NCI-H2196 treated with DMSO at 0.1 percent for 48 hours (cell line): ENCODE measurements around the gene RRP1B.

Experiments used
- DNase-seq: peaks from one replicate; lab custom pipeline; 2025; ENCODE audit not compliant: unreplicated experiment; lab: John Stamatoyannopoulos, UW

The RRP1B gene

DNA sequence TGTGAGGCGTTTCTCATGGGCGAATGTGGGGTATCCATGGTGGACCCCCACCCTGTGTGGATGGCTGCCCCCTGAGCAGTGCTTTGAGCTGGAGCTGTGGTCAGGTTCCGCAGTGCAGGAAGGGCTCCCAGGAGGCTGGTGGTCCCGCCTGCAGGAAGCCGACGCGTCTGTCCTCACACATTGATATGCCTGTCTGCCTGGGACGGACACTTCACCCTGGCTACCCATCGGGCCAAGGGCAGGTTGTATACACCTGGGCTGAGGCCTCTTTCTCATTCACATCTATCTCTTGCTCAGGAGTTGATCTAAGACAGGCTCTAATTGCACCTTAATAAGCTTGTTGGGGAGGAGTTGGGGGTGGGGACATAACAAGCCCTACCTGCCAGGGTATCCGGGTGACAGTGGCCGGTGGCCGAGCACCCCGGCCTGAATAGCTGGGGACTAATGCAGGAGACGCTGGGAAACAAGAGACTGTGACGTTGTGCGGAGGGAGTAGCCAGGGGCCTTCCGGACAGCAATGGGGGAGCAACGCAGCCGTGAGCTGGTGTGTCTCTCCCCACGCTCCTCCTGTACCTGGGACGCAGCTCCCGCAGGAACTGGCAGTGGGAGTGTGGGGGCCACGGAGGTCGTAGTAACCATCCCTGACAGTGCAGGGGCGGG is 81.3 kb downstream of the RRP1B start:
- peak; percentile 62 for DNase-seq

DNA sequence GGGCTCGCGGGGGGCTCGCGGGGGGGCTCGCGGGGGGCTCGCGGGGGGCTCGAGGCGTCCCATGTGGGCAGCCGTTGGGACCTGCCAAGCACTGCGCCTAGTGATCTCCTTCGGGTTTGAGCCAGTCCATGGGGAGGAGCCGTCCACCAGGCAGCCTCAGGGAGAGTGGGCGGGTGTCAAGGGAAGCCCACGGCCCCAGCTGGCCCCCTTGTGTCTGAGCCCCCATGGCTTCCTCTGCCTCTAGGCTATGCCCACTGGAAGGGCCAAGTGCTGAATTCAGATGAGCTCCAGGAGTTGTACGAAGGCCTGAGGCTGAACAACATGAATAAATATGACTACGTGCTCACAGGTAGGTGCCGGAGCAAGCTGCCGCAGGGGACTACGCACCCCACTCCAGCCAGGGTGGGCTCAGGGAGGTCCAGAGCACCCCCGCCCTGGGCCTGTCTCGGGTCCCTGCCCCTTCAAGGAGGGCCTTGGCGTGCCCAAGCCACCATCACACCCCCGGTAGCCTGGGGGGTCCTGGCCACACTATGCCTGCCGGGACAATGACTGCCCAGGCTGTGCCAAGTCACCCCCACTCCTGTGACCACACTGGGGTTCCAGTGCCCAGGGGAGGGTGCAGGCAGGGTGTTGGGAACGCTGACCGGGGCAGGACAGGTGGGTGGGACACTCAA is 82.2 kb downstream of the RRP1B start:
- DNase-seq, result no peak

GRCh38 chr21:43743947-43744346 is 84.6 kb downstream of the RRP1B start:
- DNase-seq, result no peak

GRCh38 chr21:43744725-43745124 is 85.4 kb downstream of the RRP1B start:
- no peak for DNase-seq
